Right renal pelvis (tissue), 4 donors: ENCODE data around the gene CCT5. TPM values are rescaled to one million over a fixed set of nuclear protein-coding genes. Genes with fewer than 3 reads are reported as not detected.
"Not testable (repeated sequence)": the region's sequence is repeated elsewhere in the genome, so short reads cannot be mapped to it uniquely, and the experiment has no call there.

Source experiments
- DNase-seq, 4 donors: peaks; one replicate each; pipeline ENCODE4 v3.0.0-alpha.2; 2013; ENCODE audit warnings: low read depth in 4 of 4, low spot score in 3 of 4, missing footprints in 1 of 4
- polyA plus RNA-seq, 4 donors: library from polyadenylated mRNA; unstranded; fragments of 120-200 nt; gene quantifications; one replicate each; pipeline ENCODE4 v1.2.1, GENCODE V29; 2013; ENCODE audit not compliant: insufficient read length in 4 of 4

CCT5 gene
- polyA plus RNA-seq, 4 donors, result 236 to 256 (median 250) TPM

GRCh38 chr5:10275460-10275859 is 25.4 kb downstream of the CCT5 start:
- no peak for DNase-seq

GRCh38 chr5:10275991-10276390 is 25.9 kb downstream of the CCT5 start:
- no peak for DNase-seq

- no peak for DNase-seq
These were observed 26.6 kb downstream of the CCT5 start for GRCh38 chr5:10276691-10277090.

GRCh38 chr5:10277773-10278630 is 27.9 kb downstream of the CCT5 start:
- DNase-seq, result no peak

- DNase-seq, result no peak
These were observed 28.7 kb downstream of the CCT5 start for GRCh38 chr5:10278658-10279279.

- DNase-seq, result no peak
These were observed 29.2 kb downstream of the CCT5 start for GRCh38 chr5:10279328-10279727.

GRCh38 chr5:10279925-10280720 is 30.0 kb downstream of the CCT5 start:
- no peak for DNase-seq

GRCh38 chr5:10283927-10284635 is 34.0 kb downstream of the CCT5 start:
- peak; percentile 68 to 75 (median 71) for DNase-seq

- DNase-seq, result not testable (repeated sequence)
These were observed 35.3 kb downstream of the CCT5 start for GRCh38 chr5:10285362-10285761.

GRCh38 chr5:10286162-10286861 is 36.2 kb downstream of the CCT5 start:
- no peak for DNase-seq

- DNase-seq, result no peak
These were observed 36.8 kb downstream of the CCT5 start for GRCh38 chr5:10286862-10287227.

GRCh38 chr5:10288592-10289219 is 38.6 kb downstream of the CCT5 start:
- peak in 1 of 4 donors; percentile 70 for DNase-seq

GRCh38 chr5:10289353-10289752 is 39.3 kb downstream of the CCT5 start:
- no peak for DNase-seq

- no peak for DNase-seq
These were observed 39.9 kb downstream of the CCT5 start for GRCh38 chr5:10289991-10290390.

GRCh38 chr5:10290438-10290837 is 40.4 kb downstream of the CCT5 start:
- no peak for DNase-seq

- DNase-seq, result no peak
These were observed 41.7 kb downstream of the CCT5 start for GRCh38 chr5:10291692-10292339.

- no peak for DNase-seq
These were observed 44.0 kb downstream of the CCT5 start for GRCh38 chr5:10293907-10294662.

GRCh38 chr5:10295619-10296326 is 45.7 kb downstream of the CCT5 start:
- DNase-seq, result no peak
